Kidney epithelial cell (primary cell): ENCODE results near the gene RIN3. TPM values are rescaled to one million over a fixed set of nuclear protein-coding genes. Genes with fewer than 3 reads are reported as not detected.

Experiments
- DNase-seq: peaks from one replicate; pipeline ENCODE4 v3.0.0-alpha.2; 2010; ENCODE audit warnings: low read depth
- H3K27me3 ChIP-seq: 2 replicates; pipeline ENCODE4 v1.6.0; 2011; ENCODE audit warnings: low read length; ENCODE audit not compliant: control insufficient read depth, insufficient read depth
- H3K36me3 ChIP-seq: 2 replicates; pipeline ENCODE4 v1.5.1; 2011; ENCODE audit warnings: low read length; ENCODE audit not compliant: control insufficient read depth, insufficient read depth
- H3K4me3 ChIP-seq: 2 replicates; pipeline ENCODE4 v1.5.1; 2011; ENCODE audit warnings: low read depth, mild to moderate bottlenecking, control low read depth, low read length
- total RNA-seq: library from RNA; depleted of rRNA; stranded (reverse); fragments of >200 nt; gene quantifications from 2 replicates; pipeline ENCODE4 v1.2.3, GENCODE V29; 2015
- TF ChIP-seq, protein P1 (sequence below): IDR thresholded peaks from 2 replicates; pipeline ENCODE4 v1.5.1; 2011; ENCODE audit warnings: mild to moderate bottlenecking, moderate library complexity, low read length, control low read depth, inconsistent platforms; ENCODE audit not compliant: insufficient read depth, poor library complexity, severe bottlenecking

Gene RIN3
- total RNA-seq, 1 donor from 2014 or later, result 6.0 TPM

DNA sequence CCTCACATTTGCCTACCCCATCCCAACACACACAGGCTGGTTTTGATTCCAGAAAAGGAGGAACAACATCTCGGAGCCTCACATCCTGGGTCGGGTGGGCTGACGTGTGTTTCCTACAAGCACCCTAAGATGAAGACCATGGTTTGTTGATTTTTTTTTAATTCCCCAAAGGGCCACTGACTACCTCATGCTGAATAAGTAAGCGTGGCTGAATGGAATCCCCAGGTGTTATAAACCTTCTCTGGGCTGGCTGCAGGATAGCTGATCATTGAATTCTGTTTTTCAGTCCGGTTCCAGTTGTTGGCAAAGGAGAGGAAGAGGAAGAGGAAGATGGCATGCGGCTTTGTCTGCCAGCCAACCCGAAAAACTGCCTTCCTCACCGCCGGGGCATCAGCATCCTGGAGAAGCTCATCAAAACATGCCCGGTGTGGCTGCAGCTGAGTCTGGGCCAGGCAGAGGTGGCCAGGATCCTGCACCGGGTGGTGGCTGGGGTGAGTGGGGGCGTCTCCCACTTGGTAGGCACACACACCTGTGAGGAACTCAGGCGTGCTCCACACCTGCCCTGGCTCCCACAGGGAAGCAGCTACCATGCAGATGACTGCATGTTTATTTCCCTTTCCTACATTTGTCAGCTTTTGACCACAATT, 42.0 kb downstream of the RIN3 start:
- Histone ChIP-seq H3K36me3 (peaks cover 1% of the 10 kb centered on the region), H3K27me3 (no peaks in the 10 kb centered on the region), H3K4me3 (no peak overlapping the region)
- TF ChIP-seq, protein P1, sequence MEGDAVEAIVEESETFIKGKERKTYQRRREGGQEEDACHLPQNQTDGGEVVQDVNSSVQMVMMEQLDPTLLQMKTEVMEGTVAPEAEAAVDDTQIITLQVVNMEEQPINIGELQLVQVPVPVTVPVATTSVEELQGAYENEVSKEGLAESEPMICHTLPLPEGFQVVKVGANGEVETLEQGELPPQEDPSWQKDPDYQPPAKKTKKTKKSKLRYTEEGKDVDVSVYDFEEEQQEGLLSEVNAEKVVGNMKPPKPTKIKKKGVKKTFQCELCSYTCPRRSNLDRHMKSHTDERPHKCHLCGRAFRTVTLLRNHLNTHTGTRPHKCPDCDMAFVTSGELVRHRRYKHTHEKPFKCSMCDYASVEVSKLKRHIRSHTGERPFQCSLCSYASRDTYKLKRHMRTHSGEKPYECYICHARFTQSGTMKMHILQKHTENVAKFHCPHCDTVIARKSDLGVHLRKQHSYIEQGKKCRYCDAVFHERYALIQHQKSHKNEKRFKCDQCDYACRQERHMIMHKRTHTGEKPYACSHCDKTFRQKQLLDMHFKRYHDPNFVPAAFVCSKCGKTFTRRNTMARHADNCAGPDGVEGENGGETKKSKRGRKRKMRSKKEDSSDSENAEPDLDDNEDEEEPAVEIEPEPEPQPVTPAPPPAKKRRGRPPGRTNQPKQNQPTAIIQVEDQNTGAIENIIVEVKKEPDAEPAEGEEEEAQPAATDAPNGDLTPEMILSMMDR, result no peak
- DNase-seq, result no peak

DNA sequence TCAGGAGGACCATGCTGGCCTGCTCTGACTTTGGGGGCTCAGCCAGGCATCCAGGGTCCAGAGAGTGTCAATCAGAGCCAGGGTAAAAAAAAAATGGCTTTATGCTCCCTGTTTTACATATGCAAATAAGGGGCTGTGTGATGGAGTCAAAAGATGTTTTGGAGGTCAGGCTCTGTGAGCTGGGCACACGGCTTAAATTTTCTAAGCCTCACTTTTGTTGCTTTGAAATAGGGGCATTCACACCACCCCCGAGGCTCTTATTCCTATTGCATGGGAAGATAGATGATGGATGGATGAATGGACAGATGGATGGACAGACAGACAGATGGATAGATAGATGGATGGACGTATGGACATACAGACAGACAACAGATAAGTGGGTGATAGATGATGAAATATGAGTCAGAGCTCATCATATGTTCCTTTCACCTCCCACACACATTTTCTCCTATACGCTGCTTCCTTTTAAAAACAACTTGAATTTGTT, 42.7 kb downstream of the RIN3 start:
- no peak overlapping the region for H3K4me3 ChIP-seq

DNA sequence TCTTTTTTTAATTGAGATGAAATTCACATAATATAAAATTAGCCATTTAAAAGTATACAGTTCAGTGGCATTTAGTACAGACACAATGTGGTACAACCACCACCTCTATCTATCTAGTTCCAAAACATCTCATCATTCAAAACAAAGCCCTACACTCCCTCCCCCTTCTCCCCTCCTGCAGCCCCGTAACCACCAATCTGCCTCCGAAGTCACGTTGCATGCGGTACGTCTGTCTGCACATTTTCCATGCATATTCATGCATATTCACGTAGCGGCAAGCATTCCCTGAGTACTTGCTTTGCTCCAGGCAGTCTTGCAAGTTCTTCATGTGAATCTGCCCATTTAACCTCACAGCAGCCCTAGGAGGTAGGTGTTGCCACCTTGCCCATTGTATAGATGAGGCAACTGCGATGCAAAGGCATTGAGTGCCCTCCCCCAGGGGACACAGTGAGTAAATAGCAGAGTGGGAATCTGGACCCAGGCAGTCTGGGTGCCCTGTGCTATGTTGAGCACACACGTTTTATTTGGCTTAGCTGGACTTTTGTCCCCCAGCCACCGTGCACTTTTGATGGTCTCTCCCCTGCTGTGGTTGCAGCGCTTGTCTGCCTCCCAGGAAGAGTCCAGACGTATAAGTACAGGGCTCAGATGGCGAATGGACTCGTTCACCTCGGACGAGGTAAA, 43.4 kb downstream of the RIN3 start:
- no peak for DNase-seq
- H3K4me3 ChIP-seq, result no peak overlapping the region
- peaks cover 1% of the 10 kb centered on the region for H3K36me3 ChIP-seq

More for the DNA sequence above, 42.7 kb downstream of the RIN3 start:
- DNase-seq, result no peak
- Histone ChIP-seq H3K36me3 (peaks cover 1% of the 10 kb centered on the region), H3K27me3 (no peaks in the 10 kb centered on the region)
- TF ChIP-seq, protein P1, result no peak

DNA sequence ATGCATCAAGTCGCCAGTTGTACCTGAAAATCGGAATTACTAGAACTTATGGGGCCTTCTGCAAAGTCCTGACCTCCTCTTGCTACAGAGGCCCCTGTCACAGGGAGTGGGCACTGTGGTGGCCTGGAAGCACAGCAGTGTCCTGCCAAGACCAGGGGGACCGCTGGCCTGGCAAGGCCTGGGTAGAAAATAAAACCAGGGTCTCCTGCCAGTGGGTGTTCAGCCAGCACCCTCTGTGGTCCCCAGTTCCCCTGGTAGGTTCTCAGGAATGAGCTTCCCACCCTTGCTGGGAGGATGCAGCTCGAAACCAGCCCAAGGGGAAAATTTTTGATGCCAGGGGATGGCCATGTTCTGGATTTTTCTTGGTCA, 43.9 kb downstream of the RIN3 start:
- DNase-seq, result no peak
- Histone ChIP-seq H3K27me3 (no peaks in the 10 kb centered on the region), H3K4me3 (no peak overlapping the region), H3K36me3 (peaks cover 1% of the 10 kb centered on the region)
- TF ChIP-seq, protein P1, result no peak

More for the DNA sequence above, 43.4 kb downstream of the RIN3 start:
- H3K27me3 ChIP-seq, result no peaks in the 10 kb centered on the region
- TF ChIP-seq, protein P1, result no peak

DNA sequence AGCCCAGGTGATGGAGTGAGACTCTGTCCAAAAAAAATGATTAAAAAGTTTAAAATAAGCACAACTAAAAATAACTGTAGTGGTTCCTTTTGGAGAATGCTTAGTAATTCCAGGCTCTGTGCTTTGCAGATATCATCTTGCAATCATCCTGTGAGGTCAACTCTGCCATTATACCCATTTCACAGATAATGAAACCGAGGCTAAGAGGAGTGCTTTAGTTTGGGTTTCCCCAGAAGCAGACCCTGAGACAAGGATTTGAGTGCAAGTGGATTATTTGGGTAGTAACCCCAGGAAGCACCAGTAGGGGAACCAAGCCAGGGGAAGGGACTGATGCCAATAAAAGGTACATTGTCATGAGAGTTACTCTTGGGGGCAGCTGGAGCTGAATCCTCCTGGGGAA, 44.7 kb downstream of the RIN3 start:
- Histone ChIP-seq H3K36me3 (peaks cover 1% of the 10 kb centered on the region), H3K27me3 (no peaks in the 10 kb centered on the region), H3K4me3 (no peak overlapping the region)
- DNase-seq, result no peak
- TF ChIP-seq, protein P1, result no peak

DNA sequence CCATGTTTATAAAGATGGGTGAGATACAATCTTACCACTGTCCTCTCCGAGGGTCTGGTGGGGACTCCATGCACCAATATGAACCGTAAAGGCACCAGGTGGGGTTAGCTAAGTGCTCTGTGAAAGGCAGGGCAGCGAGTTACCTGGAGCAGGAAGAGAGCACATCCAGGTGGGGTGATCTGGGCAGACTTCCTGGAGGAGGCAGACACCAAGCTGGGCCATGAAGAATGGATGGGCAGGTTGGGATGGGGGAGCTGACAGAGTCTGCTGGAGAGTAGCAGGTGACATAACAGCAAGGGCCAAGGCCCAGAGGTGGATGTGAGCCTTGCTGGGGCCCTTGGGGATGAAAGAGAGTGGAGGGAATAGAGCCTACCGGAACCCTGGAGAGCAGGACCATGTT, 45.9 kb downstream of the RIN3 start:
- no peak for DNase-seq
- Histone ChIP-seq H3K36me3 (peaks cover 1% of the 10 kb centered on the region), H3K4me3 (no peak overlapping the region), H3K27me3 (no peaks in the 10 kb centered on the region)
- TF ChIP-seq, protein P1, result no peak
